NCI-H2227 (cell line): ENCODE data around the gene SHROOM2.

Experiments
- DNase-seq: peaks from one replicate; lab custom pipeline; 2025; ENCODE audit not compliant: unreplicated experiment; lab: John Stamatoyannopoulos, UW

Gene SHROOM2

GRCh38 chrX:9935436-9935835 is 149.2 kb downstream of the SHROOM2 start:
- no peak for DNase-seq

- DNase-seq: no peak
Measured at GRCh38 chrX:9937761-9938160, 151.5 kb downstream of the SHROOM2 start.

- DNase-seq: no peak
Measured at GRCh38 chrX:9938516-9938915, 152.3 kb downstream of the SHROOM2 start.

- no peak for DNase-seq
Measured at GRCh38 chrX:9940421-9940820, 154.2 kb downstream of the SHROOM2 start.

- DNase-seq: no peak
Measured at GRCh38 chrX:9942086-9942485, 155.9 kb downstream of the SHROOM2 start.

GRCh38 chrX:9943420-9943819 is 157.2 kb downstream of the SHROOM2 start:
- DNase-seq: no peak

GRCh38 chrX:9947131-9947794 is 161.0 kb downstream of the SHROOM2 start:
- no peak for DNase-seq

- no peak for DNase-seq
Measured at GRCh38 chrX:9948406-9948805, 162.2 kb downstream of the SHROOM2 start.

GRCh38 chrX:9952300-9952699 is 166.1 kb downstream of the SHROOM2 start:
- DNase-seq: no peak

GRCh38 chrX:9953396-9953795 is 167.2 kb downstream of the SHROOM2 start:
- DNase-seq: no peak

- DNase-seq: no peak
Measured at GRCh38 chrX:9955506-9955905, 169.3 kb downstream of the SHROOM2 start.

GRCh38 chrX:9957743-9958142 is 171.5 kb downstream of the SHROOM2 start:
- DNase-seq: no peak

- DNase-seq: no peak
Measured at GRCh38 chrX:9958183-9958582, 172.0 kb downstream of the SHROOM2 start.

- no peak for DNase-seq
Measured at GRCh38 chrX:9961750-9962149, 175.5 kb downstream of the SHROOM2 start.

- no peak for DNase-seq
Measured at GRCh38 chrX:9966775-9967408, 180.7 kb downstream of the SHROOM2 start, which contains the start of gene CLDN34. Gene CLDN34, plus strand, starts transcription at chrX:9967358. Its CDS starts 0 bp downstream, at chrX:9967358.

- DNase-seq: no peak
Measured at GRCh38 chrX:9977635-9978034, 191.4 kb downstream of the SHROOM2 start.

- DNase-seq: no peak
Measured at GRCh38 chrX:9980401-9980800, 194.2 kb downstream of the SHROOM2 start.

GRCh38 chrX:9980927-9981326 is 194.7 kb downstream of the SHROOM2 start:
- DNase-seq: no peak

GRCh38 chrX:9983441-9983840 is 197.2 kb downstream of the SHROOM2 start:
- no peak for DNase-seq

GRCh38 chrX:9983846-9984245 is 197.6 kb downstream of the SHROOM2 start:
- no peak for DNase-seq

- peak; percentile 20 for DNase-seq
Measured at GRCh38 chrX:9988762-9989161, 202.5 kb downstream of the SHROOM2 start.

GRCh38 chrX:9992061-9992460 is 205.8 kb downstream of the SHROOM2 start:
- no peak for DNase-seq

GRCh38 chrX:9992724-9993123 is 206.5 kb downstream of the SHROOM2 start:
- no peak for DNase-seq
